Thyroid gland (tissue), 4 donors: ENCODE measurements around the gene HIVEP1. TPM values are rescaled to one million over a fixed set of nuclear protein-coding genes. Genes with fewer than 3 reads are reported as not detected.

Experiments used
- DNase-seq, 2 donors: peaks; one replicate each; pipeline ENCODE4 v3.0.0-alpha.2; 2019
- H3K27ac ChIP-seq, 3 donors: fragments of 200-600 bp; sonication (generic); 1 replicate in 2 of 3; 2 replicates in 1 of 3; pipeline ENCODE4 v1.5.1; 2016 to 2019; ENCODE audit warnings: mild to moderate bottlenecking in 1 of 3, moderate library complexity in 1 of 3
- H3K27me3 ChIP-seq: fragments of 200-600 bp; sonication (generic); one replicate; pipeline ENCODE4 v1.5.1; 2019
- H3K36me3 ChIP-seq, 2 donors: fragments of 200-600 bp; sonication (generic); one replicate each; pipeline ENCODE4 v1.5.1; 2016 to 2019
- H3K4me1 ChIP-seq, 2 donors: fragments of 200-600 bp; sonication (generic); one replicate each; pipeline ENCODE4 v1.5.1; 2017 to 2019
- H3K4me3 ChIP-seq, 3 donors: fragments of 200-600 bp; sonication (generic); replicated peaks in 1 of 3; 1 replicate in 2 of 3; 2 replicates in 1 of 3; pipeline ENCODE4 v1.5.1; 2016; ENCODE audit warnings: mild to moderate bottlenecking in 1 of 3
- H3K9me3 ChIP-seq: fragments of 200-600 bp; sonication (generic); one replicate; pipeline ENCODE4 v1.5.1; 2017
- POLR2A ChIP-seq, 2 donors: fragments of 450-650 bp; IDR thresholded peaks; one replicate each; pipeline ENCODE4 v1.6.1; 2017; ENCODE audit warnings: antibody characterized with exemption in 2 of 2, mild to moderate bottlenecking in 2 of 2, moderate library complexity in 1 of 2
- WGBS, 2 donors: methylation state at CpG; one replicate each; pipeline ENCODE4 v1.1.5; 2017; 5-methylcytosine and 5-hydroxymethylcytosine counted together
- intact Hi-C: fragments of 100-400 bp; cut with DNase I; formaldehyde crosslinking; loops from one replicate; pipeline ENCODE4 v1.15.1; 2023
- total RNA-seq, 4 donors: library from RNA; depleted of rRNA; stranded (reverse); fragments of >200 nt; gene quantifications; one replicate each; pipeline ENCODE4 v1.2.3, GENCODE V29; 2016
- TF ChIP-seq, protein P1 (sequence below), 6 experiments: fragments of 200-600 bp in 3 of 6; fragments of 450-650 bp in 3 of 6; sonication (generic) in 3 of 6; IDR thresholded peaks; one replicate each; pipeline ENCODE4 v1.5.1; 2016 to 2019; ENCODE audit warnings: antibody characterized with exemption in 6 of 6, mild to moderate bottlenecking in 2 of 6, inconsistent platforms in 1 of 6, moderate library complexity in 1 of 6

HIVEP1 gene
- total RNA-seq, 4 donors from 2014 or later: 17.4 to 35.1 (median 29.0) TPM

DNA sequence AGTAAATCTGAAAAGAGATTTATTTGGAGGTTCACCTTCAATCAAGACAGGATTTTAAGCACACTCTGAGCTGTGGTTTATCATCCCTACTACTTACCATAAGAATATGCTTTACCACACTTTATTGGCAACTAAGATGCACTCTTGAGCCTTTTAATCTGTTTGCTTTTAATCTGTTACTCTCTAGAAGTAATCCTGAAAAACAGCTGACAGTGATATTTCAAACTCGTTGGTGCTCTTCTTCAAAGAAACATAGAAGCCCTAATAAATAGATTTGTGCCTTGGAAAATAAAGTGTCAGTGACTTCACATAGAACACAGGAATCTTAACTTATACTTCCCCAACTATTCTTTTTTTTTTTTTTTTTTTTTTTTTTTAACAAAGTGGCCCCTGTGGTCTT, 102.9 kb downstream of the HIVEP1 start:
- intact Hi-C loops: no loop called here
- Histone ChIP-seq H3K4me1 (no peaks in the 10 kb centered on the region), H3K27me3 (no peaks in the 10 kb centered on the region), H3K36me3 (peaks cover 0 to 7% of the 10 kb centered on the region in 2 donors), H3K4me3 (no peak overlapping the region), H3K9me3 (no peaks in the 10 kb centered on the region), H3K27ac (no peak overlapping the region)
- no peak for TF ChIP-seq POLR2A (IDR thresholded peaks at IDR 0.05)
- TF ChIP-seq, protein P1, sequence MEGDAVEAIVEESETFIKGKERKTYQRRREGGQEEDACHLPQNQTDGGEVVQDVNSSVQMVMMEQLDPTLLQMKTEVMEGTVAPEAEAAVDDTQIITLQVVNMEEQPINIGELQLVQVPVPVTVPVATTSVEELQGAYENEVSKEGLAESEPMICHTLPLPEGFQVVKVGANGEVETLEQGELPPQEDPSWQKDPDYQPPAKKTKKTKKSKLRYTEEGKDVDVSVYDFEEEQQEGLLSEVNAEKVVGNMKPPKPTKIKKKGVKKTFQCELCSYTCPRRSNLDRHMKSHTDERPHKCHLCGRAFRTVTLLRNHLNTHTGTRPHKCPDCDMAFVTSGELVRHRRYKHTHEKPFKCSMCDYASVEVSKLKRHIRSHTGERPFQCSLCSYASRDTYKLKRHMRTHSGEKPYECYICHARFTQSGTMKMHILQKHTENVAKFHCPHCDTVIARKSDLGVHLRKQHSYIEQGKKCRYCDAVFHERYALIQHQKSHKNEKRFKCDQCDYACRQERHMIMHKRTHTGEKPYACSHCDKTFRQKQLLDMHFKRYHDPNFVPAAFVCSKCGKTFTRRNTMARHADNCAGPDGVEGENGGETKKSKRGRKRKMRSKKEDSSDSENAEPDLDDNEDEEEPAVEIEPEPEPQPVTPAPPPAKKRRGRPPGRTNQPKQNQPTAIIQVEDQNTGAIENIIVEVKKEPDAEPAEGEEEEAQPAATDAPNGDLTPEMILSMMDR (IDR thresholded peaks at IDR 0.05): no peak
- WGBS, 2 donors: 69 to 78% methylated on average over 1 of the region's 1 CpG
- DNase-seq: no peak

GRCh38 chr6:12115492-12115891, 103.4 kb downstream of the HIVEP1 start:
- Histone ChIP-seq H3K36me3 (peaks cover 0 to 5% of the 10 kb centered on the region in 2 donors), H3K27ac (no peak overlapping the region), H3K9me3 (no peaks in the 10 kb centered on the region), H3K4me3 (no peak overlapping the region), H3K4me1 (no peaks in the 10 kb centered on the region), H3K27me3 (no peaks in the 10 kb centered on the region)
- 93 to 97% methylated on average over 4 of the region's 4 CpGs for WGBS, 2 donors
- TF ChIP-seq, protein P1 (IDR thresholded peaks at IDR 0.05): no peak
- no peak for TF ChIP-seq POLR2A (IDR thresholded peaks at IDR 0.05)
- intact Hi-C loops: no loop called here
- no peak for DNase-seq

DNA sequence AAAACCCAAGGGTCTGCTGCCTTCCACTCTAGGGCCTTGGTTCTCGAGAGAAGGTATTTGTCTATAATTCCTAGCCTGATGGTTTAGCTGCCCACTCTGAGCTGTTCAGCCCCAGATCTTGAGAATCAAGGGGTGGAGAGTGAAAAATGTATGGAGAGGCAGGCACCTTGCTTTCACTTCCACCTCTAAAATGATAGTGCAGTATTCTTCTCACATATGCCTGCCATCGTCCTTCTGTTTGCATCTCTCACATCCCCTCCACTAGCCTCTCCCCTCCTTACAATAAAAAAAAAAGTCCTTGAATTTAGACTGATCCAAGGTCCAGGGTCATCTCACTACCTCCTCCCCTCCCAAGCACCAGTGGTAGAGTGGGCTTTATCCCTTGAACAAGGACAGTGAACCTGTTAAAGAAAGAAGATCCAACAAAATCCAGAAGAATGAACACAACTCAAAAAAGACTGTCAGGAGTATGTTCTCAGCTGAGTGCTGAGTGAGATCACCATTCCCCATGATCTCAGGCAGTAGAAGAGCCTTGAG, 104.2 kb downstream of the HIVEP1 start:
- peaks cover 0 to 4% of the 10 kb centered on the region in 2 donors for H3K36me3 ChIP-seq
- H3K4me1 ChIP-seq: no peaks in the 10 kb centered on the region
- no peak for DNase-seq
- intact Hi-C loops: no loop called here
- no peaks in the 10 kb centered on the region for H3K9me3 ChIP-seq
- no peak for TF ChIP-seq POLR2A (IDR thresholded peaks at IDR 0.05)
- TF ChIP-seq, protein P1 (IDR thresholded peaks at IDR 0.05): no peak
- 94 to 96% methylated on average over 2 of the region's 2 CpGs for WGBS, 2 donors
- H3K27me3 ChIP-seq: no peaks in the 10 kb centered on the region
- H3K4me3 ChIP-seq: no peak overlapping the region
- no peak overlapping the region for H3K27ac ChIP-seq

DNA sequence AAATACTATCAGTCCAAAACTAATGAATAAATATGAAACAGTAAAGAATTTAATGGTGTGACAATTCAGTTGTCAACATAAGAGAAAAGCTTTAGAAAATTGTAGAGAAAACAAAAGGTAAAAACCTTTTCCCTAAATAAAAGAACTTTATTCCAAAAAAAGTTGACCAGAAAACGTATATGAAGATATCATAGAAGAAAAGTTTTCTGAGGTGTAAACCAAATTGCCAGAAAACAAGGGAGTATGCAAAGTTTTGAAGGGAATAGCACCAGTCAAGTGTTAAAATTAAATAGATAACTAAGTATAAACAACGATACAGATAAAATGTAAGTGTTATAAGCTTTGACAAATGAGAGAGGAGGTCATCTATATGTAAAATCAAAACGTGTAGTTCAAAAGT, 104.9 kb downstream of the HIVEP1 start:
- H3K27ac ChIP-seq: no peak overlapping the region
- 91 to 93% methylated on average over 3 of the region's 3 CpGs for WGBS, 2 donors
- intact Hi-C loops: no loop called here
- TF ChIP-seq, protein P1 (IDR thresholded peaks at IDR 0.05): no peak
- no peak for TF ChIP-seq POLR2A (IDR thresholded peaks at IDR 0.05)
- no peak for DNase-seq
- no peaks in the 10 kb centered on the region for H3K9me3 ChIP-seq
- H3K36me3 ChIP-seq: peaks cover 0 to 4% of the 10 kb centered on the region in 2 donors
- no peak overlapping the region for H3K4me3 ChIP-seq
- H3K4me1 ChIP-seq: no peaks in the 10 kb centered on the region
- H3K27me3 ChIP-seq: no peaks in the 10 kb centered on the region

DNA sequence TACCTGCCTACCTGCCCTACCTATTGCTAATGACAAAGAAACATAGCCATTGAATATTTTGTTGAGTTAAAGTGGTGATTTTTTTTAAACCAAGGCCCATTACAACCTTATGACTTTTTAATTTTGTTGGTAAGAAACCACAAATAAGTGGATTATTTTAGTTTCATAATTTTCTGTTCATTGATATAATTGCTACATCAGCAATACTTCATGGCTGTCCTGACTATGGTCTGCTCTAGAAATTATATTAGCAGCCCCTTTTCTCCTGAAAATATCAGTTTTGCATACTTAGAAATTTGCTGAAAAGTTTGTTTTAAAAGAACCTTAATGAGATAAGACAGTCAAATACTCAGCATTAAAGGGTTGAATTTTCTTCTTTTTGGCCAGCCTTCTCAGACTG, 106.5 kb downstream of the HIVEP1 start:
- H3K9me3 ChIP-seq: no peaks in the 10 kb centered on the region
- intact Hi-C loops: no loop called here
- no peak overlapping the region for H3K4me3 ChIP-seq
- H3K27me3 ChIP-seq: no peaks in the 10 kb centered on the region
- no peak for DNase-seq
- no peak overlapping the region for H3K27ac ChIP-seq
- H3K4me1 ChIP-seq: no peaks in the 10 kb centered on the region
- H3K36me3 ChIP-seq: peaks cover 0 to 4% of the 10 kb centered on the region in 2 donors
- TF ChIP-seq, protein P1 (IDR thresholded peaks at IDR 0.05): no peak
- no peak for TF ChIP-seq POLR2A (IDR thresholded peaks at IDR 0.05)
